Kasumi-1 (cell line): ENCODE results near the gene ZBTB32.

ENCODE experiments used
- DNase-seq, 2 experiments: peaks; one replicate each; lab custom pipeline; 2025; lab: John Stamatoyannopoulos, UW

Gene ZBTB32

DNA sequence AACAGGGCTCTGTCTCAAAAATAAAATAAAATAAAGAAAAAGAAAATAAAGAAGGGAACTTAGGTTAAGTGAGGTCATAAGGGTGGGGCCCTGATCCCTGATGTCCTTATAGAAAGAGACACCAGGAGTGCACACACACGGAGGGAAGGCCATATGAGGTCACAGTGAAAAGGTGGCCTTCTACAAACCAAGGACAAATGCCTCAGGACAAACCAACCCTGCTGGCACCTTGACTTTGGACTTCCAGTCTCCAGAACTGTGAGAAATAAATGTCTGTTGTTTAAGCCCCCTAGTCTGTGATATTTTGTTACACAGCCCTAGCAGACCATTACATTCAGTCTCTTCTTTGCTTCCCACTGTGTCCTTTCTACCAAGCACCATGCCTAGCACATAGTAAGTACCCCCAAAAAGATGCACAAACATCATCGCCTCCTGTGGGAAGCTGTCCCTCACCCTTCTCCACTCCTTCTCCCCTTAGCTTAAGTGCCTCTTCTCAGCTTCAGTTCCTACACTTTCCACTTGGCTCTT lies 8.4 kb upstream of the ZBTB32 start:
- DNase-seq: no peak

GRCh38 chr19:35696835-35697234 lies 7.5 kb upstream of the ZBTB32 start:
- DNase-seq: no peak

DNA sequence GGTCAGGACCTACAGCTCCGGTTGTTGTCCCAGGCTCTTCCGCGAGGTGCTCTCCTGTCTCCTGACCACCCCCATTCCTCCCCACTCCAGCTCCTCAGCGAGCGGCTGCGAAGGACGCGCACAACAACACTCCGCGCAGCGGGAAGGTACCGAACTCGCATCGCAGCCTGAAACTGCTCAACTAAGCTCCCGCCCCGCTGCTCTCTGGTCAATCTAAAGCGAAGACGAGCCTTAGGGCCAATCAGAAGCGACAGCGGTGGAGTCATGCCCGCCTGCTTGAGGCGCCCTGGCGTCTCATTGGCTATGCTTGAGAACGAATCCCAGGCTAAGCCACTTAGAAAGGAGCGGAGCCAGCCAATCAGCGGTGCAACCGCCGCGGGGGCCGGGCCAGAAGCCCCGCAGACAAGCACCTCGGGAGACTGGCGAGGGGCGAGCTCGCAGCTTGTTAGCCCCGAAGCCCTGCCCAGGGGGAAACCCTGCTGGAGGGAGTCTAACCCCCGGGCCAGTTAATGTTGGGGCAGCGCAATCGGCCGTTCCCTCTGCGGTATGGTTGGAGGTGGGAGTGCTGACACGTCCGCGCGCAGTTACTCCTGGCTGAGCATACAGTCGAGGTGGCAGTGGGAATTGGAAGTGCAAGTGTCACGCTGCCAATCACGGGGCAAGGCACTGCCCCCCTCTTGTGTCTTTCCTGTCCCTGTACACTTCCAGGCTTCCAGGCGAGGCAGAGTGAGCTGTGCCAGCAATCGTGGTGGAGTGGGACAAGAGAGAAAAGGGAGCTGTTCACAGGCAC lies 1.9 kb upstream of the ZBTB32 start:
- DNase-seq: peak; percentile 99

DNA sequence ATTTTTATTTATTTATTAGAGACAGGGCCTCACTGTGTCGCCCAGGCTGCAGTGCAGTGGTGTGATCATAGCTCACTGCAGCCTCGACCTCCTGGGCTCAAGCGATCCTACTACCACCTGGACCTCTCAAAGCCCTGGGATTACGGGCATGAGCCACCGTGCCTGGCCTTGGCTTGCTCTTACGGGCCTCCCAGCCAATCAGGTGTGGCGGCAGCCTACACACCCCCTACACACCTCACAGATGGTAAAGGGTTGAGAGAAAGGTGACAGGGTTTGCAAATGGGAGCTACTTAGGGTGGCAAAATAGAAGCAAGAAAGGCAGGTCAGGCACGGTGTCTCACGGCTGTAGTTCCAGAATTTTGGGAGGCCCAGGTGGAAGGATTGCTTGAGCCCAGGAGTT lies 1.0 kb upstream of the ZBTB32 start:
- DNase-seq: no peak

DNA sequence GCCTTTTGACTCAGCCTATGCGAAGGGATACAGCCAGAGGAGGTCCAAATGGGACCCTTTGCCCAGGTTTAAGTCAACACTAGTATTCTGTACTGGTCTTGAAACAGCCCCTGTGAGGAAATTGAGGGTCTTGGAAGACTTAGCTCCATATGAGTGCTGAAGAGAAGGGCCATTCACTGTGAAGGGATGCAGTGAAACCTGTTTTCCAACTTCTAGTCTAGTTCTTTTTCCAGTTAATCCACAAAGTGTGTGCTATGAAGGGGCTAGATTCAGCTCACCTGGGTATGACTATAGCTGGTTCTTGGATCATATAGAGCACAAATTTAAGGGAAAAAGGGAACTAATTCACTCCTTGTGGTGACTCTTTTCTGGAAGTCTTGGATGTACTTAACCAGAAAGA lies 4.0 kb downstream of the ZBTB32 start:
- DNase-seq: no peak

GRCh38 chr19:35710784-35711723 lies 6.7 kb downstream of the ZBTB32 start:
- DNase-seq: no peak

DNA sequence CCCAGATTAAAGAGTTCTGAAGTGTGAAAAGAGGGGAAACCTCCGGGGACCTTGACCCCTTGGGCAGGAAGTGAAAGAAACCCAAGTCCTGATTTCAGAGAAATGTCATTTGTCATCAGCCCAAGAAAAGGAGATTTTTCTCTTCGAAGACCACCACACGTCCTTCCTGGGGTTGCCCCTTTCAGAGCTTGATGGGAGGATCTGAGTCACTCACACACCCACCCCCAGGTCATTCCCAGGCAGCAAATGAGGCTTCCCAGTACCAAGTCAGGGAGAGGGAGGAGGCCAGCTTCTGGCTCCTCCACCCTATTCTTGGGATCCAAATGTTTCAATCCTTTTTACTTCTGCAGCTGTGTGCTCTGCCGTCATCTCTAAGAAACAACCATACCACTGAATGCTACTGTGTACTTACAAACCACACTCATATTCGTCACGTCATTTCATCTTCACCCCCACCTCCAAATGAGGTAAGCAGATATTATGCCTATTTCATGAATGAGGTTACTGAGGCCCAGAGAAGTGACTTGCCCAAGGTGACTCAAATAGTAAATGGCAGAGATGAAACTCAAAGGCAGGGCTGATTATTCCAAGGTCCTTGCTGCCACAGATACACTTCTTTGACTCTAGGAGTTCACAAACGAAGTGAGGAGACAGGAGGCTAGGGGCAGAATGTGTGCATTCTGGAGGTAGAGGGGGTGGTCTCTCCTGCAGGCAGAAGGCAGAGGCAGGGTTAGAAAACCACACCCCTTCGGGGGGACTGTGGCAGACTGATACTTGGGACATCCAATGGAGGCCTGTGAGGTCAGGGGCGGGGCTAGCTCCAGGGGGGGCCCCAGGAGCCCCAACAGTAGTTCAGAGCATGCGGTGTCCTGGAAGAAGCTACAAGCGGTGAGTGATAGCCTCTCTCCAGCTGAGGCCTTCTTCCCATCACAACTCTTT lies 8.5 kb downstream of the ZBTB32 start:
- no peak for DNase-seq

GRCh38 chr19:35713506-35713850 lies 9.1 kb downstream of the ZBTB32 start:
- no peak for DNase-seq

DNA sequence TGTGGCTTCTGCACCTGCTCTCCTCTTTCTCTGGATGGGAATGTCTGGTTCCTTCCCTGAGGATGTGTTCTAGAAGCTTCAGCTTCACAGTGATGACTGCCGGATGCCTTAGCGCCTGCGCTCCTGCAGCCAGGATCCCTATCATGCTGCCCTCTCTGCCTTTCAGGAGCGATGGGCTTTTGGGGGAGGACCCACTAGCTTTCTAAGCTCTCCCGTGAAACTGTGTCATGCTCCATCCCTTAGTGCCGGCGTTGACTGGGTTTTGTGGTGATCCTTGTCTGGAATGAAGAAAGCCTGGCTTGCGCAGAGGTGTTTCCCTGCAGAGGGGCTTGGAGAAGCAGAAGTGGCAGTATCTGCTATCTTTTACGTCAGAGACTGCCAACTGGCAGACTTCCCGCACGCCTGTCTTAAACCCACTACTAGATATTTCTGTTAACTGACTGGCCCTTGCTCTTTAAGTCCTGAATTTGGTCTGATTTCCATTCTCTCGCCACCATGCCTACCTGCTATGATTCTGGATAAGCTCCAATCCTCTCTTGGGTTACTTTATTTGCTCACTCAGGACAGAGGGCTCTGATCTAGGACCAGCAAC lies 9.6 kb downstream of the ZBTB32 start:
- DNase-seq: no peak

- DNase-seq: peak; percentile 25 to 31
Measured at GRCh38 chr19:35714601-35715354, 10.4 kb downstream of the ZBTB32 start.

DNA sequence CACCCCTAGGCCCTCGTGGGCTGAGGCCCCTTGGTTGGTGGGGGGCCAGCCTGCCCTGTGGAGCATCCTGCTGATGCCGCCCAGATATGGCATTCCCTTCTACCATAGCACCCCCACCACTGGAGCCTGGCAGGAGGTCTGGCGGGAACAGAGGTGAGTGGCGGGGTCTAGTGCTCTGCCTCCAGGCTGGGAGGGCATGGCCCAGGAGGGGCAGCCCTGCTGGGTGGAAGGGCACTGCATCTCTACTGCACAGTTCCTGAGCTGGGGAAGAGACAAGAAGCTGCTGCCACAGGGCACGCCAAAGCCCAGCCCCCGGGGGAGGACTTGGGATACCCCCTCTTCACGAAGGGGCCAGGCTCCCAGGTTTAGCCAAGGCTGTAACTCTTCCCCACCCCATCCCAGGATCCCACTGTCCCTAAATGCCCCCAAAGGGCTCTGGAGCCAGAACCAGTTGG lies 11.0 kb downstream of the ZBTB32 start:
- no peak for DNase-seq

- peak in 1 of 2 experiments; percentile 29 for DNase-seq
Measured at GRCh38 chr19:35715981-35716800, 11.8 kb downstream of the ZBTB32 start.

GRCh38 chr19:35716801-35717664 lies 12.7 kb downstream of the ZBTB32 start:
- DNase-seq: peak; percentile 94 to 96

- DNase-seq: no peak
Measured at GRCh38 chr19:35717665-35718344, 13.4 kb downstream of the ZBTB32 start, which contains the start of gene KMT2B. KMT2B (plus strand) TSS chr19:35718003; CDS start chr19:35718019, 16 bp downstream.

DNA sequence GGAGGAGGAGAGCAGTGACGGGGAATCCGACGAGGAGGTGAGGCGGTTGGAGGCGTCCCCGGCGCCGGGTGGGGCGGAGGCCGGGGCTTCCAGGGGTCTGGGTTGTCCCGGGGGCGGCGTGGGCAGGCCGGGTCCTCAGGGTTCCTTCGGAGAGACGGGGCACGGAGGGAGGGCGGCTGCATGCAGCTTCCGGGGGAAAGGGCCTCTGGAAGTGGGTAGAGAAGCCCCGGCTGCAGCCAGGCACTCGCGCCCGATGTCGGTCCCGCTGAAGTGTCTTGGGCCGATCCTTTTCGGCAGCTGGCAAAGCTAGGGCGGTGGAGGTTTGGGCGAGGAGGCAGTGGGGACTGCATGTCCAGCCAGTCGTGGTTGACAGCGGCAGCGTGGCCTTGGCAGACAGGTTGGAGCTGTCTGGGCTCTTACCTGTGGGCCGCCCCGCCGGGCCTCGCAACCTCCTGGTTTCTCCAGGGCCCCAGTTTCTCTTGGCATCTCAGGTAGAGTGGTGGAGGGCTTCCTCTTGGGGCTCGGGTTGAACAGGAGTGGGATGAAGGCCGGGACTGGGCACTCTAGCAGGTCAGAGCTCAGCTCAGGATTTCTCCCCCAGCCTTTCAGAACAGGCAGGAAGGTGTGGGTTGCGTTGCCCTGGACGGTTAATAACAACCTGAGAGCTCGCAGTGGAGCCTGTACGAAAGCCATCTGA lies 14.1 kb downstream of the ZBTB32 start:
- peak; percentile 11 to 24 for DNase-seq

GRCh38 chr19:35719402-35720162 lies 15.2 kb downstream of the ZBTB32 start:
- DNase-seq: no peak

GRCh38 chr19:35720163-35720524 lies 15.8 kb downstream of the ZBTB32 start:
- DNase-seq: no peak
